HEK293 (cell line): ENCODE measurements around the gene ZBED1.

Experiments
- CTCF ChIA-PET: fragments of 350-600 bp; formaldehyde crosslinking; extraction: SDS; loops from one replicate; lab custom pipeline; 2021; ENCODE audit warnings: antibody characterized with exemption; lab: Yijun Ruan, JAX
- POLR2A ChIA-PET: fragments of 300-600 bp; formaldehyde crosslinking; extraction: SDS; loops from one replicate; lab custom pipeline; 2020; ENCODE audit warnings: antibody characterized with exemption, inconsistent platforms; lab: Yijun Ruan, JAX
- H3K27ac ChIP-seq: fragments of 200-500 bp; sonication (Bioruptor generic); 2 replicates; pipeline ENCODE4 v1.5.1; 2014; ENCODE audit warnings: low read depth, low read length, control low read depth, inconsistent platforms; ENCODE audit errors: extremely low read depth
- H3K36me3 ChIP-seq, 2 experiments: fragments of 200-500 bp in 1 of 2; sonication (Bioruptor generic) in 1 of 2; 1 replicate in 1 of 2; 2 replicates in 1 of 2; pipeline ENCODE4 v1.5.1; 2014 to 2017; ENCODE audit warnings: inconsistent platforms in 2 of 2, low read length in 2 of 2; ENCODE audit not compliant: control insufficient read depth in 2 of 2, insufficient read depth in 1 of 2
- H3K4me1 ChIP-seq: fragments of 200-500 bp; sonication (Bioruptor generic); 2 replicates; pipeline ENCODE4 v1.5.1; 2014; ENCODE audit warnings: mild to moderate bottlenecking, low read length, inconsistent platforms; ENCODE audit not compliant: control insufficient read depth, insufficient read depth
- H3K4me3 ChIP-seq: 2 replicates; pipeline ENCODE4 v1.5.1; 2011; ENCODE audit warnings: low read depth, mild to moderate bottlenecking, control low read depth, low read length, moderate library complexity
- H3K9me3 ChIP-seq: fragments of 200-500 bp; sonication (Bioruptor generic); 2 replicates; pipeline ENCODE4 v1.5.1; 2014; ENCODE audit warnings: low read depth, low read length, inconsistent platforms; ENCODE audit not compliant: control insufficient read depth, insufficient read depth
- ATF2 ChIP-seq: fragments of 450-650 bp; formaldehyde crosslinking; IDR thresholded peaks from 2 replicates; pipeline ENCODE4 v1.5.1; 2016; ENCODE audit warnings: missing biosample characterization, missing genetic modification characterization, low read depth
- GFI1B ChIP-seq: fragments of 450-650 bp; formaldehyde crosslinking; IDR thresholded peaks from 2 replicates; pipeline ENCODE4 v1.5.1; 2016; ENCODE audit warnings: missing biosample characterization, missing genetic modification characterization
- KLF17 ChIP-seq: fragments of 450-650 bp; formaldehyde crosslinking; IDR thresholded peaks from 2 replicates; pipeline ENCODE4 v1.5.1; 2016; ENCODE audit warnings: missing biosample characterization, missing genetic modification characterization
- KLF7 ChIP-seq: fragments of 450-650 bp; formaldehyde crosslinking; IDR thresholded peaks from 2 replicates; pipeline ENCODE4 v1.5.1; 2016; ENCODE audit warnings: missing biosample characterization, missing genetic modification characterization, borderline replicate concordance
- KLF8 ChIP-seq: fragments of 450-650 bp; formaldehyde crosslinking; IDR thresholded peaks from 2 replicates; pipeline ENCODE4 v1.5.1; 2016; ENCODE audit warnings: missing biosample characterization, missing genetic modification characterization
- ZBTB10 ChIP-seq: fragments of 450-650 bp; formaldehyde crosslinking; IDR thresholded peaks from 2 replicates; pipeline ENCODE4 v1.5.1; 2016; ENCODE audit warnings: missing biosample characterization, missing genetic modification characterization
- ZBTB26 ChIP-seq: fragments of 450-650 bp; formaldehyde crosslinking; optimal IDR thresholded peaks from 2 replicates; pipeline ENCODE3; 2016; ENCODE audit warnings: missing biosample characterization, mild to moderate bottlenecking, missing genetic modification characterization
- ZBTB48 ChIP-seq: fragments of 450-650 bp; formaldehyde crosslinking; IDR thresholded peaks from 2 replicates; pipeline ENCODE4 v1.5.1; 2016; ENCODE audit warnings: missing biosample characterization, missing genetic modification characterization
- ZNF114 ChIP-seq: fragments of 450-650 bp; formaldehyde crosslinking; IDR thresholded peaks from 2 replicates; pipeline ENCODE4 v1.5.0; 2017; ENCODE audit warnings: missing biosample characterization, missing genetic modification characterization
- ZNF501 ChIP-seq: fragments of 450-650 bp; formaldehyde crosslinking; IDR thresholded peaks from 2 replicates; pipeline ENCODE4 v1.5.1; 2016; ENCODE audit warnings: missing biosample characterization, missing genetic modification characterization
- ZNF513 ChIP-seq: fragments of 450-650 bp; IDR thresholded peaks from 2 replicates; pipeline ENCODE4 v1.5.1; 2018; ENCODE audit warnings: missing biosample characterization, missing genetic modification characterization
- ZNF670 ChIP-seq: fragments of 450-650 bp; formaldehyde crosslinking; IDR thresholded peaks from 2 replicates; pipeline ENCODE4 v1.5.1; 2016; ENCODE audit warnings: missing biosample characterization, missing genetic modification characterization, low read depth
- ZNF707 ChIP-seq: fragments of 450-650 bp; formaldehyde crosslinking; IDR thresholded peaks from 2 replicates; pipeline ENCODE4 v1.5.1; 2016; ENCODE audit warnings: missing biosample characterization, missing genetic modification characterization

The ZBED1 gene

GRCh38 chrX:2521927-2522386 is 21.2 kb upstream of the ZBED1 start:
- Histone ChIP-seq H3K4me3 (no peak overlapping the region), H3K9me3 (no peaks in the 10 kb centered on the region), H3K27ac (no peak overlapping the region), H3K4me1 (no peaks in the 10 kb centered on the region)
- POLR2A ChIA-PET = no interaction called here
- TF ChIP-seq ATF2 (tag by site-specific recombination) (peak; percentile 33; the same call in 1 of the 2 replicates), ZBTB48 (tag by site-specific recombination) (no peak)
- TF ChIP-seq, all 188 proteins: peak for 1
- no peaks in the 10 kb centered on the region for H3K36me3 ChIP-seq
- CTCF ChIA-PET = no interaction called here

- no peaks in the 10 kb centered on the region for H3K4me1 ChIP-seq
- H3K9me3 ChIP-seq = no peaks in the 10 kb centered on the region
- H3K4me3 ChIP-seq = no peak overlapping the region
- ChIA-PET POLR2A (no interaction called here), CTCF (no interaction called here)
- H3K27ac ChIP-seq = no peak overlapping the region
- H3K36me3 ChIP-seq = no peaks in the 10 kb centered on the region
- TF ChIP-seq KLF8 (tag by site-specific recombination) (no peak), ZNF670 (tag by site-specific recombination) (no peak), GFI1B (tag by site-specific recombination) (no peak), KLF7 (tag by site-specific recombination) (no peak), ZBTB10 (tag by site-specific recombination) (no peak), ZNF501 (tag by site-specific recombination) (no peak)
Measured at GRCh38 chrX:2521092-2521926, 20.5 kb upstream of the ZBED1 start.

GRCh38 chrX:2520539-2520938 is 19.8 kb upstream of the ZBED1 start:
- POLR2A ChIA-PET = no interaction called here
- CTCF ChIA-PET = no interaction called here
- H3K4me3 ChIP-seq = no peak overlapping the region
- no peaks in the 10 kb centered on the region for H3K4me1 ChIP-seq
- no peaks in the 10 kb centered on the region for H3K9me3 ChIP-seq
- H3K36me3 ChIP-seq = no peaks in the 10 kb centered on the region
- no peak overlapping the region for H3K27ac ChIP-seq
- TF ChIP-seq ZBTB26 (no peak), KLF8 (tag by site-specific recombination) (no peak), KLF17 (tag by site-specific recombination) (no peak), ZNF114 (tag by site-specific recombination) (0 out of 2 replicates have a peak, but pooled peaks have one; percentile 28), ZNF513 (tag by site-specific recombination) (peak; percentile 100), ZNF670 (tag by site-specific recombination) (peak; percentile 19; the same call in 1 of the 2 replicates), ZNF707 (tag by site-specific recombination) (peak; percentile 53; the same call in 1 of the 2 replicates)
